Measurements from ENCODE around the gene TMEM132D.

The TMEM132D gene

DNA sequence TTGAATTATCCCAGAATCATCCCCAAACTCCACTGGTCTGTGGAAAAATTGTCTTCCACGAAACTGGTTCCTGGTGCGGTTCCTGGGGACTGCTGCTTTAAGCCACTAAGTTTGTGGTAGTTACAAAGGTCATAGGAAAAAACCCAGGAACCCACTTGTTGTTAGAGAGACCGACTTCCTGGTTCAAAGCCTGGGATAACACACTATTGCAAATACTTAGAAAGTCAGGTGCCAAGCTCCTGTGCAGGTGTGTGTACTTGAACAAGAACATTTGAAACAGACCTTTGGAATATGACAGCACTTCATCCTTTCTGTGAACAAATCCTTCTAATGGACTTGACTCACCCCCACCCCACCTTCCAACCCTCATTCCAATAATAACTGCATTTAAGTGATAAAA is 530.9 kb downstream of the TMEM132D start:
- no peak overlapping the region for H3K9ac ChIP-seq (ENCODE audit: low read depth in 1 of 2, low read length in 2 of 2)
- H3K36me3 ChIP-seq (ENCODE audit: control insufficient read depth in 1 of 2, insufficient read depth in 2 of 2, low read length in 2 of 2): no peaks in the 10 kb centered on the region
- H3K27ac ChIP-seq (ENCODE audit: low read depth, low read length): no peak overlapping the region
- H3K4me1 ChIP-seq (ENCODE audit: control insufficient read depth in 1 of 2, insufficient read depth in 2 of 2, low read length in 2 of 2): peaks cover 7% of the 10 kb centered on the region in 2 donors
- H3K9me3 ChIP-seq (ENCODE audit: control insufficient read depth in 1 of 2, low read length in 2 of 2): peaks cover 0 to 10% of the 10 kb centered on the region in 2 donors
- no peak overlapping the region for H3K4me3 ChIP-seq (ENCODE audit: low read depth in 1 of 2, low read length in 2 of 2)
- no peaks in the 10 kb centered on the region for H3K27me3 ChIP-seq (ENCODE audit: control insufficient read depth in 1 of 2, insufficient read depth in 2 of 2, low read length in 2 of 2)

DNA sequence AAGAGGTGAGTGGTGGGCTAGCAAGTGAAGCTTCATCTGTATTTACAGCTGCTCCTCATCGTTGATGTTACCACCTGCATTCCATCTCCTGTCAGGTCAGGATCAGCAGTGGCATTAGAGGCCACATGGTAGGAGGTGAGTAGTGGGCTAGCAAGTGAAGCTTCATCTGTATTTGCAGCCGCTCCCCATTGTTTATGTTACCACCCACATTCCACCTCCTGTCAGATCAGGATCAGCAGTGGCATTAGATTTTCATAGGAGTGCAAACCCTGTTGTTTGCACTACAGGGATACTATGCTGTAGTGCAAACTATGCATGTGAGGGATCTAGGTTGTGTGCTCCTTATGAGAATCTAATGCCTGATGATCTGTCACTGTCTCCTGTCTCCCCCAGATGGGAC is 531.5 kb downstream of the TMEM132D start:
- H3K4me1 ChIP-seq (ENCODE audit: control insufficient read depth in 1 of 2, insufficient read depth in 2 of 2, low read length in 2 of 2): peaks cover 6 to 7% of the 10 kb centered on the region in 2 donors
- peaks cover 0 to 9% of the 10 kb centered on the region in 2 donors for H3K9me3 ChIP-seq (ENCODE audit: control insufficient read depth in 1 of 2, low read length in 2 of 2)
- H3K36me3 ChIP-seq (ENCODE audit: control insufficient read depth in 1 of 2, insufficient read depth in 2 of 2, low read length in 2 of 2): no peaks in the 10 kb centered on the region
- H3K27ac ChIP-seq (ENCODE audit: low read depth, low read length): no peak overlapping the region
- no peaks in the 10 kb centered on the region for H3K27me3 ChIP-seq (ENCODE audit: control insufficient read depth in 1 of 2, insufficient read depth in 2 of 2, low read length in 2 of 2)
- no peak overlapping the region for H3K9ac ChIP-seq (ENCODE audit: low read depth in 1 of 2, low read length in 2 of 2)
- peak overlapping the region in 1 of 2 donors; percentile 3 for H3K4me3 ChIP-seq (ENCODE audit: low read depth in 1 of 2, low read length in 2 of 2)

DNA sequence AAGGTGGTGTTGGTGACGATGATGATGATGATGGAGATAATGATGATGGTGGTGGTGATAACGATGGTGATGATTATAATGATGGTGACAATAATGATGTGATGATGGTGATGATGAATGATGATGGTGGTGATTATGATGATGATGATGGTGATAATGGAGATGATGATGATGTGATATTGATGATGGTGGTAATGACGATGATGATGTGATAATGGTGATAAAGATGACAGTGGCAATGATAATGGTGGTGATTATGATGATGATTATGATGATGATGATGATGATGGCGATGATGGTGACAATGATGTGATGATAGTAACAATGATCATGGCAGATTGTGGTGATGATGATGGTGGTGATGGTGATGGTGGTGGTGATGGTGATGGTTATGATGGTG is 532.6 kb downstream of the TMEM132D start:
- peaks cover 6 to 7% of the 10 kb centered on the region in 2 donors for H3K4me1 ChIP-seq (ENCODE audit: control insufficient read depth in 1 of 2, insufficient read depth in 2 of 2, low read length in 2 of 2)
- no peaks in the 10 kb centered on the region for H3K9me3 ChIP-seq (ENCODE audit: control insufficient read depth in 1 of 2, low read length in 2 of 2)
- H3K4me3 ChIP-seq (ENCODE audit: low read depth in 1 of 2, low read length in 2 of 2): no peak overlapping the region
- no peak overlapping the region for H3K27ac ChIP-seq (ENCODE audit: low read depth, low read length)
- H3K36me3 ChIP-seq (ENCODE audit: control insufficient read depth in 1 of 2, insufficient read depth in 2 of 2, low read length in 2 of 2): no peaks in the 10 kb centered on the region
- H3K27me3 ChIP-seq (ENCODE audit: control insufficient read depth in 1 of 2, insufficient read depth in 2 of 2, low read length in 2 of 2): no peaks in the 10 kb centered on the region
- H3K9ac ChIP-seq (ENCODE audit: low read depth in 1 of 2, low read length in 2 of 2): no peak overlapping the region

DNA sequence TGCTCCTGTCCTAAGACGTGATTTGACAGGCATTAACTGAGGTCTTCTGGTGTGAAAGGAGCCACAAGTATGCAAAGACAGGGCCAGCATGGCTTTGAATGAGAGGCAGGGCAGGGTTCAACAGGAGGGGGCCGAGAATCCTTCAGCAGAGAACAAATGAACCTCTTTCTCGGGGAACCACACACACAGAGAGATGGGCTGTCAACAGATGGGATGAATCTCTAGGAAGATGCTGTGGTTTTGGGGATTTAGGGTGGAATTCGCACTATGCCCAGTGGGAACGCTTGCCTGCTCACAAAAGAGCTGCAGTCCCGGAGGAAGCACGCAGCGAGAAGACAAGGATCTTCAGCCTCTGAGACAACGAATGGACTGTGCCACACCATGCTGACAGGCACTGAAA is 537.2 kb downstream of the TMEM132D start:
- Histone ChIP-seq H3K9ac (ENCODE audit: low read depth in 1 of 2, low read length in 2 of 2) (no peak overlapping the region), H3K36me3 (ENCODE audit: control insufficient read depth in 1 of 2, insufficient read depth in 2 of 2, low read length in 2 of 2) (no peaks in the 10 kb centered on the region), H3K27ac (ENCODE audit: low read depth, low read length) (no peak overlapping the region), H3K4me3 (ENCODE audit: low read depth in 1 of 2, low read length in 2 of 2) (no peak overlapping the region), H3K9me3 (ENCODE audit: control insufficient read depth in 1 of 2, low read length in 2 of 2) (no peaks in the 10 kb centered on the region), H3K4me1 (ENCODE audit: control insufficient read depth in 1 of 2, insufficient read depth in 2 of 2, low read length in 2 of 2) (peaks cover 5 to 10% of the 10 kb centered on the region in 2 donors), H3K27me3 (ENCODE audit: control insufficient read depth in 1 of 2, insufficient read depth in 2 of 2, low read length in 2 of 2) (no peaks in the 10 kb centered on the region)

DNA sequence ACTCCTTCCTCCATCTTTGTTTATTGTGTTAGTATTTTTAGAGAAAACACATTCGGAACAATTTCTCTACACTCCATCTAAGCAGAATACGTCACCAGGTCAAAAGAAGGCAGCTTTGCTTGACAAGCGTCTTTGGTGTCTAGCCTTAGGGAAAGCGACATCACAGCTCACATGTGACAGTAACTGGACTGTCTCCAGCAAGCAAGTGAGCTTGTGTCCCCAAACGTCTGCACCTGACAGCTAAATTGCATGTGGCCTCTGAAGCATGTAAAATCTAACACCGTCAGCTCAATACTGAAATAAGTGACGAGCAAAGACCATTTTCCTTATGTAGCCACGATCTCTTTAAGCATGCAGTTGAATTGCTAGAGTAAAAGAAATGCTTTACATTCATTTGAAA is 540.8 kb downstream of the TMEM132D start:
- Histone ChIP-seq H3K27me3 (ENCODE audit: control insufficient read depth in 1 of 2, insufficient read depth in 2 of 2, low read length in 2 of 2) (no peaks in the 10 kb centered on the region), H3K9me3 (ENCODE audit: control insufficient read depth in 1 of 2, low read length in 2 of 2) (no peaks in the 10 kb centered on the region), H3K4me3 (ENCODE audit: low read depth in 1 of 2, low read length in 2 of 2) (no peak overlapping the region), H3K4me1 (ENCODE audit: control insufficient read depth in 1 of 2, insufficient read depth in 2 of 2, low read length in 2 of 2) (peaks cover 5 to 10% of the 10 kb centered on the region in 2 donors), H3K9ac (ENCODE audit: low read depth in 1 of 2, low read length in 2 of 2) (no peak overlapping the region), H3K27ac (ENCODE audit: low read depth, low read length) (no peak overlapping the region), H3K36me3 (ENCODE audit: control insufficient read depth in 1 of 2, insufficient read depth in 2 of 2, low read length in 2 of 2) (no peaks in the 10 kb centered on the region)

DNA sequence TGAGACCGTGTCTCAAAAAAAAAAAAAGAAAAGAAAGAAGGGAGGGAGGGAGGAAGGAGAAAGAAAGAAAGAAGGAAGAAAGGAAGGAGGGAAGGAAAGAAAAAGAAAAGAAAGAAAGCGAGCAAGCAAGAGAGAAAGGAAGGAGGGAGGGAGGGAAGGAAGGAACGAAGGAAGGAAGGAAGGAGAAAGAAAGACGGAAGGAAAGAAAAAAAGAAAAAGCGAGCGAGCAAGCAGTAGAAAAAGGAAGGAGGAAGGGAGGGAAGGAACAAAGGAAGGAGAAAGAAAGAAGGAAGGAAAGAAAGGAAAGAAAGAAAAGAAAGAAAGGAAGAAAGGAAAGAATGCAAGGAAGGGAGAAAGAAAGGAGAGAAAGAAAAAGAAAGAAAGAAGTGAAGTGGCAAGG is 546.6 kb downstream of the TMEM132D start:
- no peak overlapping the region for H3K9ac ChIP-seq (ENCODE audit: low read depth in 1 of 2, low read length in 2 of 2)
- no peaks in the 10 kb centered on the region for H3K4me1 ChIP-seq (ENCODE audit: control insufficient read depth in 1 of 2, insufficient read depth in 2 of 2, low read length in 2 of 2)
- no peaks in the 10 kb centered on the region for H3K9me3 ChIP-seq (ENCODE audit: control insufficient read depth in 1 of 2, low read length in 2 of 2)
- no peaks in the 10 kb centered on the region for H3K36me3 ChIP-seq (ENCODE audit: control insufficient read depth in 1 of 2, insufficient read depth in 2 of 2, low read length in 2 of 2)
- H3K27ac ChIP-seq (ENCODE audit: low read depth, low read length): no peak overlapping the region
- no peaks in the 10 kb centered on the region for H3K27me3 ChIP-seq (ENCODE audit: control insufficient read depth in 1 of 2, insufficient read depth in 2 of 2, low read length in 2 of 2)
- no peak overlapping the region for H3K4me3 ChIP-seq (ENCODE audit: low read depth in 1 of 2, low read length in 2 of 2)

DNA sequence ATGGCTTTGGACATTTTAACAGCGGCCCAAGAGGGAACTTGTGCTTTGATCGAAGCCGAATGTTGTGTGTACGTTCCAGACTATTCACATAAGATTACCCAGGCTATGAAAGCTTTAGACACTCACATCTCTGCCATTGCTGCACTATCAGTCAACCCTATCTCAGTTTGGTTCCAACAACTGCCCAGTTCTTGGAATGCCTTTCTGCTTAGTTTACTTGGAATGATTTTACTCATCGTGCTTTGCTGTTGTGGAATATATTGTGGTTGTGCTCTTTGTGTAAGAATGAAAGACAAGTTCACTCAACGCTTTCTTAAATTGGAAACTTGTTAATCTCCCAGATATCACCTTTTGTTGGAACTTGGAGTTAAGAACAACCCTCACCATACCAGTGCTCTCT is 552.3 kb downstream of the TMEM132D start:
- Histone ChIP-seq H3K27me3 (ENCODE audit: control insufficient read depth in 1 of 2, insufficient read depth in 2 of 2, low read length in 2 of 2) (no peaks in the 10 kb centered on the region), H3K36me3 (ENCODE audit: control insufficient read depth in 1 of 2, insufficient read depth in 2 of 2, low read length in 2 of 2) (no peaks in the 10 kb centered on the region), H3K4me1 (ENCODE audit: control insufficient read depth in 1 of 2, insufficient read depth in 2 of 2, low read length in 2 of 2) (no peaks in the 10 kb centered on the region), H3K4me3 (ENCODE audit: low read depth in 1 of 2, low read length in 2 of 2) (no peak overlapping the region), H3K27ac (ENCODE audit: low read depth, low read length) (no peak overlapping the region), H3K9me3 (ENCODE audit: control insufficient read depth in 1 of 2, low read length in 2 of 2) (no peaks in the 10 kb centered on the region), H3K9ac (ENCODE audit: low read depth in 1 of 2, low read length in 2 of 2) (no peak overlapping the region)

DNA sequence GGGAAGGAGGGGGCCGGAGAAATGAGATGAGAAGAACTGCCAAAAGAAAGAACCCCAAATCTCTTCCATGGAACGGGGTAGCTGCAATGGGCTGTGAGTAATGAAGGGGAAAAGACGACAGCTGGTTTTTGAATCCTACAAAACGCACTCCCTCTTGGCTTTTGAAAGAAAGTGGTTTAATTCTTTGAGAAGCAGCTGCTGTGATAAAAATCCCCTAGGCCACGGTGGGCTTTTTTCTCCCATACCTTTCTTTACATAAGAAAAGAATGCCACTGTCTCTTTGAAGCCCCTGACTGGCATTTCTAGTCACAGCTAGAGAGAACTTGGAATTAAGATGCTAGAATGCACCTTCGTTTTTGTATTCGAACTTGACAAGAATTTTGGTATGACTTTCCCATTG is 564.5 kb downstream of the TMEM132D start:
- Histone ChIP-seq H3K4me1 (ENCODE audit: control insufficient read depth in 1 of 2, insufficient read depth in 2 of 2, low read length in 2 of 2) (no peaks in the 10 kb centered on the region), H3K36me3 (ENCODE audit: control insufficient read depth in 1 of 2, insufficient read depth in 2 of 2, low read length in 2 of 2) (no peaks in the 10 kb centered on the region), H3K9ac (ENCODE audit: low read depth in 1 of 2, low read length in 2 of 2) (no peak overlapping the region), H3K27ac (ENCODE audit: low read depth, low read length) (no peak overlapping the region), H3K27me3 (ENCODE audit: control insufficient read depth in 1 of 2, insufficient read depth in 2 of 2, low read length in 2 of 2) (no peaks in the 10 kb centered on the region), H3K4me3 (ENCODE audit: low read depth in 1 of 2, low read length in 2 of 2) (no peak overlapping the region), H3K9me3 (ENCODE audit: control insufficient read depth in 1 of 2, low read length in 2 of 2) (peaks cover 3 to 7% of the 10 kb centered on the region in 2 donors)

DNA sequence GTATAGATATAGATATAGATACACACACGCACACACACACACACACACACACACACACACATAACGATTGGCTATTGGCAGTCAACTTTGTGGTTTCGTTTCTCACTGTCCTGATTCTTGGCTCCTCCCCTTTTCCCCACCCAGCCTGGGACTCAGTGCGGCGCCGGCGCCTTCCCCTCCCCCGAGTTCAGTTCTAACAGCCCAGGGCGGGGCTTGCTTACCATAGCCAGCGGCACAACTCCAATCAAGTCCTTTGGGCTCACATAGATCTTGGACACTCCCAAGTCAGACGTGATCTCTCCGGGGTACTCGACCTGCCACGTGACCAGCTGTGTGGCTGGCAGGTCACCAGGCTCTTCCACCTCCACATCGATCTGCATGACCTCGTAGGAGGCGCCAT is 566.4 kb downstream of the TMEM132D start:
- Histone ChIP-seq H3K27ac (ENCODE audit: low read depth, low read length) (no peak overlapping the region), H3K36me3 (ENCODE audit: control insufficient read depth in 1 of 2, insufficient read depth in 2 of 2, low read length in 2 of 2) (no peaks in the 10 kb centered on the region)

DNA sequence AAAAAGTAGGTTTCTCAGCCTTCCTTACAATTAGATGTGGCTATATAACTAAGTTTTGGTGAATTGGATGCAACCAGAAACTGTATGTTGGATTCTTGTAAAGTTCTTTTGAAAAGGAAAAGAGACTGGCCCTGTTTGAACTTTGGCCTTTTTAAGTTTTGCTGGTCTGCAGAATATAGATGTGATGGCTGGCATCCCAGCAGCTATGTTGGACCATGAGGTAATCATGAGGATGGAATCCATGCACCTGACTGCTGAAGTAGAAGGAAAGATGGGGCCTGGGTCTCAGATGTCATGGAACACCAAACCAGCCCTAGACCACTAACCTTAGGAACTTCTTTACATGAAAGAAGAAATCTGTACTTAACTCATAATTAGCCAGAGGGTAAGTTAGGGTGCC is 568.1 kb downstream of the TMEM132D start:
- Histone ChIP-seq H3K27me3 (ENCODE audit: control insufficient read depth in 1 of 2, insufficient read depth in 2 of 2, low read length in 2 of 2) (no peaks in the 10 kb centered on the region), H3K9ac (ENCODE audit: low read depth in 1 of 2, low read length in 2 of 2) (no peak overlapping the region)

More for the DNA sequence above, 566.4 kb downstream of the TMEM132D start:
- peaks cover 3 to 7% of the 10 kb centered on the region in 2 donors for H3K9me3 ChIP-seq (ENCODE audit: control insufficient read depth in 1 of 2, low read length in 2 of 2)
- no peak overlapping the region for H3K9ac ChIP-seq (ENCODE audit: low read depth in 1 of 2, low read length in 2 of 2)
- no peak overlapping the region for H3K4me3 ChIP-seq (ENCODE audit: low read depth in 1 of 2, low read length in 2 of 2)
- no peaks in the 10 kb centered on the region for H3K27me3 ChIP-seq (ENCODE audit: control insufficient read depth in 1 of 2, insufficient read depth in 2 of 2, low read length in 2 of 2)
- no peaks in the 10 kb centered on the region for H3K4me1 ChIP-seq (ENCODE audit: control insufficient read depth in 1 of 2, insufficient read depth in 2 of 2, low read length in 2 of 2)

DNA sequence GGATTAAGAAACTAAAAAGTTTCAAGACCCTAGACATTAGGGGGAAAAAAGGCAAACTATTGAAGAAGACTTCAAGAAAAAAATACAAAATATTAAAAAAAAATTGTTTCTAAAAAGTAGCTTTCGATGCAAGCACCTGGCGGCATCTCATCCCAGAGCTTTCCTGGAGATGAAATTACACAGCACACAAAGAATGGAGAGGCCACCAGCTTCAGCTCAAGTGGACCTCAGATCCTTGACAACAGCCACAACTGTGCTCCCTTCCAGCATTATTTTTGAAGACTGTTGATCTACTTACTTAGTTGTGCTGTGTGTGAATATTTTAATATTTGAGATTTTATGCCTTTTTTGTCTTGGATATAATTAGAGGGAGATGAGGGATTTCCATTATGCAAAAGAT is 571.5 kb downstream of the TMEM132D start:
- H3K9ac ChIP-seq (ENCODE audit: low read depth in 1 of 2, low read length in 2 of 2): no peak overlapping the region
- H3K4me3 ChIP-seq (ENCODE audit: low read depth in 1 of 2, low read length in 2 of 2): no peak overlapping the region
- no peaks in the 10 kb centered on the region for H3K4me1 ChIP-seq (ENCODE audit: control insufficient read depth in 1 of 2, insufficient read depth in 2 of 2, low read length in 2 of 2)
- H3K36me3 ChIP-seq (ENCODE audit: control insufficient read depth in 1 of 2, insufficient read depth in 2 of 2, low read length in 2 of 2): no peaks in the 10 kb centered on the region
- no peak overlapping the region for H3K27ac ChIP-seq (ENCODE audit: low read depth, low read length)
- no peaks in the 10 kb centered on the region for H3K27me3 ChIP-seq (ENCODE audit: control insufficient read depth in 1 of 2, insufficient read depth in 2 of 2, low read length in 2 of 2)
- peaks cover 3 to 7% of the 10 kb centered on the region in 2 donors for H3K9me3 ChIP-seq (ENCODE audit: control insufficient read depth in 1 of 2, low read length in 2 of 2)

More for the DNA sequence above, 568.1 kb downstream of the TMEM132D start:
- no peak overlapping the region for H3K4me3 ChIP-seq (ENCODE audit: low read depth in 1 of 2, low read length in 2 of 2)
- no peak overlapping the region for H3K27ac ChIP-seq (ENCODE audit: low read depth, low read length)
- no peaks in the 10 kb centered on the region for H3K4me1 ChIP-seq (ENCODE audit: control insufficient read depth in 1 of 2, insufficient read depth in 2 of 2, low read length in 2 of 2)
- peaks cover 3 to 7% of the 10 kb centered on the region in 2 donors for H3K9me3 ChIP-seq (ENCODE audit: control insufficient read depth in 1 of 2, low read length in 2 of 2)
- no peaks in the 10 kb centered on the region for H3K36me3 ChIP-seq (ENCODE audit: control insufficient read depth in 1 of 2, insufficient read depth in 2 of 2, low read length in 2 of 2)
